ENCODE data around the gene PLK2.

GRCh38 chr5:58455480-58455879, 4.4 kb downstream of the PLK2 start:
- TF ChIP-seq ZNF70 (CRISPR knock-in tag; IDR thresholded peaks at IDR 0.05), result no peak
- no peak for TF ChIP-seq TSHZ2 (CRISPR knock-in tag; IDR thresholded peaks at IDR 0.05)
- TF ChIP-seq ZFP30 (CRISPR knock-in tag; IDR thresholded peaks at IDR 0.05), result no peak
- TF ChIP-seq TCF4 (CRISPR knock-in tag; IDR thresholded peaks at IDR 0.05; ENCODE audit: borderline replicate concordance), result no peak
- TF ChIP-seq RARB (CRISPR knock-in tag; IDR thresholded peaks at IDR 0.05), result no peak
- no peak for TF ChIP-seq ZC3H10 (CRISPR knock-in tag; IDR thresholded peaks at IDR 0.05)
- TF ChIP-seq GLIS3 (CRISPR knock-in tag; IDR thresholded peaks at IDR 0.05), result no peak
- TF ChIP-seq PATZ1 (CRISPR knock-in tag; IDR thresholded peaks at IDR 0.05; ENCODE audit: borderline replicate concordance), result 0 out of 2 replicates have a peak, but pooled peaks have one; percentile 39
- no peak for TF ChIP-seq SNAI2 (CRISPR knock-in tag; IDR thresholded peaks at IDR 0.05)
- no peak for TF ChIP-seq ARNTL (CRISPR knock-in tag; IDR thresholded peaks at IDR 0.05; ENCODE audit: borderline replicate concordance, low read depth)
- TF ChIP-seq TOX (CRISPR knock-in tag; IDR thresholded peaks at IDR 0.05; ENCODE audit: borderline replicate concordance), result no peak
- TF ChIP-seq ZNF8 (CRISPR knock-in tag; IDR thresholded peaks at IDR 0.05), result no peak
